ENCODE measurements around the gene LRRC32. TPM values are rescaled to one million over a fixed set of nuclear protein-coding genes. Genes with fewer than 3 reads are reported as not detected.

LRRC32 gene
- total and polyA plus RNA-seq, 9 of the 15 experiments (the other 6 are each of a cell fraction or from before 2014, with no cell fraction given), result 0.10 to 0.50 (median 0.19) TPM; not detected in 5

- TF ChIP-seq ZNF592 (IDR thresholded peaks at IDR 0.05), result peak; percentile 66; the same call in 1 of the 2 replicates
- TF ChIP-seq ZFP91 (CRISPR knock-in tag; IDR thresholded peaks at IDR 0.05), result no peak
- TF ChIP-seq GTF3C2 (IDR thresholded peaks at IDR 0.05; ENCODE audit: borderline replicate concordance, extremely low read depth, insufficient read length), result no peak
- peak in 1 of 2 experiments; percentile 28 for TF ChIP-seq E2F6 (IDR thresholded peaks at IDR 0.05; ENCODE audit: borderline replicate concordance in 1 of 2, extremely low read depth in 1 of 2, insufficient read depth in 1 of 2, insufficient read length in 1 of 2, low read depth in 1 of 2, low read length in 1 of 2, poor library complexity in 1 of 2, severe bottlenecking in 1 of 2)
- TF ChIP-seq ZNF586 (CRISPR knock-in tag; conservative IDR thresholded peaks at IDR 0.05), result no peak
- TF ChIP-seq HDAC3 (IDR thresholded peaks at IDR 0.05; ENCODE audit: borderline replicate concordance, partially characterized antibody), result no peak
- no peak for TF ChIP-seq KDM2B (CRISPR knock-in tag; IDR thresholded peaks at IDR 0.05)
- TF ChIP-seq PKNOX1 (IDR thresholded peaks at IDR 0.05), result no peak
- TF ChIP-seq PCBP1 (IDR thresholded peaks at IDR 0.05; ENCODE audit: low read depth, low read length, poor library complexity, severe bottlenecking), result no peak
- TF ChIP-seq GABPA (tag; conservative IDR thresholded peaks at IDR 0.05; ENCODE audit: low read depth), result no peak
- TF ChIP-seq ZNF280A (IDR thresholded peaks at IDR 0.05; ENCODE audit: low read depth, partially characterized antibody), result no peak
Measured at GRCh38 chr11:76664578-76665061, 5.9 kb downstream of the LRRC32 start (continued).
